HG02885 (cell line): ENCODE results near the gene CDH22.

Source experiments
- ATAC-seq: cut with Tn5 transposase; IDR thresholded peaks from one replicate; pipeline ENCODE4 v1.9.1; 2021; ENCODE audit warnings: mild to moderate bottlenecking; ENCODE audit not compliant: unreplicated experiment, poor library complexity

CDH22 gene

DNA sequence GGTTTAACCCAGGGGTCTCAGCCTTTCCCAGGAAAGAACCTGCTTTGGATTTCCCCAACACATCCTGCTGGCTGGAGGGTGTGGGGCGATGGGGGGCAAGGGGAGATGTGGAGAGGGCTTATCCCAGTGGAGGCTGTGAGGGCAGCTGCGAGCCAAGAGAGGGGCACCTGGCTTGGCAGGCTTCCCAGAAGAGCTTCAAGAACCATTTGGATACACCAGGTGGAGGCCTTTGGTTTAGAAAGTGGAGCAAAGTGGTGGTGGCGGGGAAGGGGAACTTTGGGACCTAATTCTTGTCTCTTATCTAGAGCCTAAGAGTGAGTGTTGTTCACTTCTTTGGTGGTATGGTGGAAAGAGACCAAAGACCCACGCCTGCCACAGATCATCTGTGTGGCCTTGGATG, 177.8 kb downstream of the CDH22 start:
- ATAC-seq = no peak

DNA sequence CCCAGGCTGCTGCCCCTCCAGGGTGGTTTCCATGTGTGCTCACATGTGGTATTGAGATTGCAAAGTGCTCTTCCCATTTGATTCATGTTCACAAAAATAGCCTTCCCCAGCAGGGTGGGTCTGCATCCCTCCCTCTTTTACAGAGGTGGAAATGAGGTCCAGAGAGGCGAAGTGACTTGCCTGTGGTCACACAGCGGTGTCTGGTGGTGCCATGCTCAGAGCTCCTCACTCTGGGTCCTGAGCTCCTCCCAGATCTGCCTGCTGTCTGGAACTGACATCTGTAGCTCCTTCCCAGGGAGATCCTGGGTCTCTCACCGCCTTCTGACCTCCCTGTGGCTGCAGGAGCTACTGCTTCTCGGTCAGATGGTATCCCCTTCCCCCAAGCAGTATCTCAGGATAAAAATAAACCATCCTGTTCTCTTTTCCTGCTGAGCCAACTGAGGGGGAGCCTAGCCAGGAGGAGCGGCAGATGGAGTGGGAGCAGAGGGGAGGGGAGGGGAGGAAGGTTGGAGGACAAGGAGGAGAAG, 178.3 kb downstream of the CDH22 start:
- ATAC-seq = no peak

DNA sequence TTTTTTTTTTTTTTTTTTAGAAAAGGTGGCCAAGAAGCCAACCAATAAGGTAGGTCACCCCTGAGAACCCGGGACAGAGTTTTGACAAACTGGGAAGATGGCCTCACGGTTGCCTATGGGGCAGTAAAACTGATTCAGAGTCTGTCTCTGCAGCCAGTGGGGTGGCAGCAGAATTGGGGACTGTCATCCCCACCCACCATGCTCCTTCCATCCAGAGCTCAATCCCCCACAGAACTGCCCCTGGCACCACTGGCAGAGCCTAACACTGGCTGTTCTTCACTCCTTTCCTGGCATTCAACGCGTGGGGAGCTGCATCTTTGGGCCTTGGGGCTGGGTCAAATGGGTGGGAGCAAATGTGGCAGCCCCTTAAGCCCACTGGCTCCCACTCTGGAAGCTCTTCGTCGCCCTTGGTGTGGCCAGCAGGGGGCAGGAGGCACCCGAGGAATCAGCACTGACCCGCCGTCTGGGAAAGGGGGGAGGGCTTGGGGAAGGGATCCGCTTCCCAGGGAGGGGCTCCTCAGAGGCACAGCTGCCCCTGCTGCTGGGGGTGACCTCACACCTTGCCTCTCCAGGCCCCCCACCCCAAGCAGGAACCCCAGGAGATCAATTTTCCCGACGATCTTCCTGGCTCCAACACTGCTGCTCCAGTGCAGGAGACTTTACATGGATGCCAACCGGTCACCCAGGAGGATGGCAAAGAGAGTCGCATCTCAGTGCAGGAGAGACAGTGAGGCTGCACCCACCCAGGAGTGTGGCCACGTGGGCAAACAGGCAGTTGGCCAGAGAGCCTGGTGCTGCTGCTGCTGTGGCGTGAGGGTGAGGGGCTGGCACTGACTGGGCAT, 179.8 kb downstream of the CDH22 start:
- ATAC-seq = no peak

- ATAC-seq = no peak
These were observed 180.8 kb downstream of the CDH22 start for GRCh38 chr20:46127396-46128010.

DNA sequence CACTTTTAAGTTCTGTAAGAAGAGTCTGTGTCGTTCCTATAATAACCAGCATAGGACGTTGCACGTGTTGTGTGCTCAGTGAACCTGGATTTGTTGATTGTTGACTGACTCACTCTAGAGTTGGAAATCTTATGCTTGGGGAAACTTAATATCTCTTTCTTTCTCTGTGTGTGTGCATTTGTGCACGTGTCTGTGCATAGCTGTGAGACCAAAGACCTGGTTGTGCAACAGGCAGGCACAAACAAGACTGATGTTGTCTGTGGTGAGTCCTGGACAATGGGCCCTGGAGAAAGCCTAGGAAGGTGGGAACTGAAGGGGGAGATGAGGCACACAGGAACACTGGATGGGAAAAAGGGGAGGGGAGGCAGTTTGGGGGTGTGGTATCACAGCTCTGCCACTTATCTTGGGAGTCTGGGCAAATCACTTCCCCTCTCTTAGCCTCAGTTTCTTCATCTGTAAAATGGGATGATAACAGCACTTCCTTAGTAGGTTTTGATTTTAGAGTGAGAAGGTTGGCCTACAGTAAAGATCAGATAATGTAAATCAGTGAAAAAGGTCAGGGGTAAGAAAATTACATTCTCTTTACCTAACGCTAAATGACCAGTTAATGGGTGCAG, 181.8 kb downstream of the CDH22 start:
- ATAC-seq = no peak
